NCI-H1436 treated with DMSO at 0.1 percent for 48 hours (cell line): Measurements from ENCODE around the gene LSAMP.

Experiments
- DNase-seq: peaks from one replicate; lab custom pipeline; 2025; lab: John Stamatoyannopoulos, UW

The LSAMP gene

DNA sequence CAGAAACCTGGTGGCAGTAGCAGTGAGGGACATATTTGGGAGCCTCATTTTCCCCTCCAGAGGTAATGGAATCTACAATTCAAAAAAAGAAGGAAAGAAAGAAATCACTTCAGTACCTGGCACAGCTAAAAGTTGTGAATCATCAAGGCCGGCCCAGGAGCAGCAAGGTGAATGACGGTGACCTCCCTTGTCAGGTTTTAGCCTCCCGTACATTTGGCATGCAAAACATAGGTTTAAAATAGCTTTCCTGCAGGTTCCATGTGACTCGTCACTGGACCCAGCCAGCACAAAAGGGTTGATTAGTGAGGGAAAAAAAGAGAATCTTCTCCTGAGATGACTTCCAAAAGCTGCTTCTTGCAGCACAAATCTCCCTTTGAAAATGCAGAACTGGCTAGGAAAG lies 394.2 kb downstream of the LSAMP start:
- DNase-seq = no peak

DNA sequence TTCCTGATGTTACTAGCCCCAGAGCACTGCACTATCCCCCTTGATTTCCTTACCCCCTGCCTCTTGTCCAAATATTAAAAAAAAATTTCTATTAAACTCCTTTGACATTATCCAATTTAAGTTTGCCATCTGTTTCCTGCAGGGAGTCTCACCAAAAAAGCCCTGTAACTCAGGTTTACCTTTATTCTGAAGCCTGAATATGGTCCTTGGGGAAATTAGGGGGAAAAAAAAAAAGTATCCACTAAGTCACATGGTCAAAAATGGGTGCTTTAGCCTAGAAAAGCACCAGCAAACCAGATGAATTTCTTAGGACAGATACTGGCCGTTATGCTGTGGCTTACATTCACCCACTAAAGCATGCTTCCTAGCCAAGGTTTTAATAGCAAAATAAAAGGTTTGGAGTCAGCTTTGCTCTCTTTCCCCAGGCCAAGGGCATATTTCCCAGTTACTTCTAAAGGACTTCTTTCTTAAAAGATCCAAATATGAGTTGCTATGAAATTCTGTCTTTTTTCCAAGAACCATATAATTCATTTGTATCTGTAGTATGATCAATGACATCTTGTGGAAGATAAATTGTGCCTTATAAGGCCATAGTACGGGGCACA lies 394.9 kb downstream of the LSAMP start:
- DNase-seq = no peak

DNA sequence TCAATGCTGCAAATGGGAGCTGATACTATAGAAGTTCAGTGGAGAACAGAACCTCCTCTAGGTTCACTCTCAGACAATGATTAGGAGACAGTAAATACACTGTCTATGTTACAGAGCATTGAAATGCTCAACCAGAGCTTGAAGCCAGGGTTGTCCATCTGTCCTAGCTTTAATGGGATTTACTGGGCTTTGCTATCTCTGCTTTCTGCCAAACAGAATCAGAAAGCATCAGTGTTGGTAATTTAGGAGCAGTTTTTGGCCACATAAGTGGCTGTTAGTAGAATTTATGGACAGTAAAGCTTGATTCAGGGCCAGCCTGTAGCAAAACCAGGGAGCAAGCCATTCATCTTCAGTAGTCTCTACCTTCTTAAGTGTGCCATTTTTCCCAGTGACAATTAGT lies 396.3 kb downstream of the LSAMP start:
- DNase-seq = no peak

DNA sequence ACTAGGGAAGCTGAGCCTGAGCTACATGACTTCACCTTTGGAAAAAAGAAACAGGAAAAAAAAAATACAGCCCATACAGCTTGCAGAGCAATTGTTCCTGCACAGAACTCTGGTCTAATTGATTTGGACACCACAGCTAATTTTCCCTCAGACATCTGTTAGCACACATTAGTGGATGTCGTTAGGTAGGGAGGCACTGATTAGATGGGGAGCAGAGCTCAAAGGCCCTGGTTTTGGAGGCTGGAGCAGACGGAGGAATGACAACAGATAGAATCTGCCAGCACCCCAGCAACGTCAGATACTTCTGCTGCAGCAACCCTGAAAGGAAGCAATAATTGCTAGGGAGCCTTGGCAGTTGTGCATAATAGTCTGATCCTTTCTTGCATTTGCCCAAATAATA lies 398.9 kb downstream of the LSAMP start:
- no peak for DNase-seq

DNA sequence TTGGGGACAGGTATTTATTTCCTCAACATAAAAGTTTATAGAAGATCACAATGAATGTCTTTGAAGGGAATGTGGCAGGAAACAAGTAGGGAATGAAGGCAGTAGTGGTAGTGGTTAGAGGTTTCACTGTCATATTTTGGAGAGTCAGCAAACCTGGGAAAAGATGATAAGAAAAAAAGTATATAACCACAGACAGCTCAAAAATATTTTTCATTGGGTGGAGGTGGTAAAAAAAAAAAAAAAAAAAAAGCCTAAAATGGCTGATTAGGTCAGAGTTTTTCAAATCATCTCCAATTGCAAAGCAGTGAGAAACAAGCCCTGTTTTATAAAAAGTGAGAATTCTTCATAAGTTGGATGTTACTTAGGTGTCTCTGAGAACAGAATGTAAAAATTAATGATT lies 400.0 kb downstream of the LSAMP start:
- no peak for DNase-seq

DNA sequence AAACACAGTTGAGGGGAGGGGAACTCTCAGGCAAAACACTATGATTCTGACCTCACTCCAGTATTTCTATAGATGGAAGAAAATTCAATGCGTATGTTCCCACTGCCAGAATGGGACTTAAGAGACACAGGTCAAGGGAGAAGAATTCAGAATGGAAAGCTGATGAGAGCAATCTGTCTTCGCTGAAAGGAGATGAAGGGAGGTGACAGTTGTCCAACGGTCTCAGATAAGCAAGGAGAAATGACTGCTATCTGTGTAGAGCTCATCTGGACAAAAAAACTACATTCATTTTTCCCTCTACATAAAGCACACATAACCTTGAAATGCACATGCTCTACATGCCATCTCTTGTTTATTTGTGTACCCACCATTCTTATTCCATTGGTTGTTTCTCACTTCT lies 405.1 kb downstream of the LSAMP start:
- DNase-seq = no peak

DNA sequence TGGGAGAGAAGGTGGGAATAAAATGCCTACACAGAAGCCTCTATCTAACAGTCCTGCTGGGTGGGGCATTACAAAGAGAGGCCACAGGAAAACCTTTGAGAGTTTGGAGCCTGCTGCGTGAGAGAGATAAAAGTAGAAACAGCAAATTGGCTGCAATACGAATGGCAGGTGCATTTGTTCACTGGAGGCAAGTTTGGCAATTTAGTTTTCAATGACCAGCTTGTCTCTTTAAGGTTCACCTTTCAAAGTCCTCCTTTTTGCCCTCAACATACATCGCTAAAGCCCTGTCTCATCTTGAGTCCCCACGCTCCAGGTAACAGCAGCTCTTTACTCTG lies 405.7 kb downstream of the LSAMP start:
- no peak for DNase-seq

DNA sequence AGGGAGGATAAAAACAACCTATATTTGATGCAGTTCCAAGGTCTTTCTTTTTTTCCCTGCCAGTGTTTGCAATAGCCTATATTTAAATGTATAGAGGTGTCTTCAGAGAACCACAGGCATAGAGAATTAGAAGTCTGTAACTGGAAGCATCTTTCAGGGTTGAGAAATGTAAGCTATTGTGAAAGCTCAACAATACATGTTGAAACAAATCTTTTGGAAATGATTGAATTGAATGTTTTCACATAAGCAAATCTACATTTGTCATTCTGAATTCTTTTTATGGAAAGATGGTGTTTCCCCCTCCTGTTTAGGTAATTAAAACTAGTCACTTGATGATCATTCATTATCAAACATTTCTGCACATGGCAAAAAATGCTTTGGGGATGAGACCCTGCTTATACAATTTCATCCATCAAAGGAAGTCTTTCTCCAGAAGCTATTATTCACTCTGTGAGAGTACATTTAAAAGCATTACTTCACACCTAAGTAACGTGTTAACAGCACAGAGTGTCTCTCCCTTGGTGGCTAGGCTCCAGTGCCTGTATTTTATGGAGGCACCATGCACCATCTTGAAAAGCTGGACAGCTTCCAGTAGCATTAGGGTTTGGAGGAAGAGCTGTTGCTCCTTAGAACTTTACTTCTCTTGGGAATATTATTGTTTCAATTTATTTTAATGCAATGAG lies 406.2 kb downstream of the LSAMP start:
- DNase-seq = no peak

DNA sequence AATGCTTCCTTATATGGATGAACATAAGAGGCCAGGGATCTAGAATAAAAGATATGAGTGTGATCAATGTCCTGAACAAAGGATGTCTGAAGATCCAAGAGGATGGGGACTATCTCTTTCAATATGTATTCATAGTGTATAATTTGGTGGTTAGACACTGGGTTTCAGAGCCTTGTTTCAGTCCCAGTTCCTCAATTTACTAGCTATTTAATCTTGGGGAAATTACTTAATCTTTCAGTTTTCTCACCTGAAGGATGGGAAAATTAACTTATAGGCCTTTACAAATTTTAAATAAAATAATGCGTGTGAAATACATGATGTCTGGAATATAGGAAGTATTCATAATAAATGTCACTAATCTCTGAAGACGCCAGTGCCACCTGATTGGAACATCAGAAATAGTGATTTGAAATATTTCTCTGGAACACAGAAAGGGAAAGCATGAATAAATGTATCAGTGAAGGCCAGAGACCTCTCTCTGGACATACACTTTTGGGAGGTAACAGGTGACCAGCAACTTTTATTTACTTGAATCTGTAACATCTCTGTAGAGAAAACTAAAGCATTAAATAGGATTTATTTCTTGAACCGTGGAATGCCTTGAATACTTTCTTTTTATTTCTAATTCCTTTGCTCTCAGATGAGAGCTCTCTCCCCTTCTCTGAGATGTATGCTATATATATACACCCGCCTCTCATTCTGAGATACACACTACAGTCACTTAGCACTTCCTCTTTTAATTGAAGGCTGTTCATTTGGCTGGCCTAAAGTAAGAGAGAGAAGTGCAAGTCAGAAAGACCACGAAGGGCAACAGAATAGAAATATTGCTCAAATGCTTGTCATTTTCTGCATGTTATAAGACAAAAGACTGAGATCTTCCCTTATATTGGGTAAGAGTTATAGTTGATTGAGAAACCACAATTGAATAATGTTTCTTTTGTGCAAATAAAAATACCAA lies 407.1 kb downstream of the LSAMP start:
- no peak for DNase-seq

DNA sequence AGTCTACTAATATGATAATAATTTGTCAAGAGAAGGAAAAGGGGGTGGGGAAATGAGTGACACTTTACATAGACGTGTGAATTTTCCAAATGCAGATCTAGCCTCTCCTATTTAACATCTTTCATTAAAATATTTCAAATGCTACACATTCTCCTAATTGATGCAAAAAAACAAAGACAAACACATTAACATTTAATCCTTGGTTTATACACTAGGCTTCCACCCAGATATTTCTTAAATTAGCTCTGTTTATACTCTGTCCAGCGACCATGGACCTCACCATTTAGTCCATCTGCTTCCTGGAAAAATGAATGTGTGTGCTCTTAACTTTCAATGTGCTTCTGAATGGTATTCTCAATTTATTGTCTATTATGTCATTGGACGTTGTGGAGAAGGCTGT lies 409.9 kb downstream of the LSAMP start:
- DNase-seq = no peak

DNA sequence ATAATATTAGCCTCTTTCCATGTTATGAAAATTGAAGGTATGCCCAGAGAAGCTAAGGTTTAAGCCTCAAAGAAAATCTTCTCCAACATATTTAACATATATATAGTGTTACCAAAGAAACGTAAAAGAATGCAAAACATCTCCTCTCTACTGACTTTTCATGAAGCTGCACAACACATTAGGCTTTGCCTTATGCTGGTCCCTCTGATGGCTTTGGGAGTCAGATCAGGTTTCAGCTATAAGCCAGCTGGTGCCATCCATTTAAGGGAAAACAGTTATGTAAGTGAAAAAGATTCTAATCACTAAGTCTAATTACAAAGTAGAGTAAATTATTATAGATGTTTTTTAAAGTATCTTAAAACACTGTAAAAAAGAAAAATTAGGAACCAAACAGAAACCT lies 410.5 kb downstream of the LSAMP start:
- DNase-seq = peak; percentile 50

DNA sequence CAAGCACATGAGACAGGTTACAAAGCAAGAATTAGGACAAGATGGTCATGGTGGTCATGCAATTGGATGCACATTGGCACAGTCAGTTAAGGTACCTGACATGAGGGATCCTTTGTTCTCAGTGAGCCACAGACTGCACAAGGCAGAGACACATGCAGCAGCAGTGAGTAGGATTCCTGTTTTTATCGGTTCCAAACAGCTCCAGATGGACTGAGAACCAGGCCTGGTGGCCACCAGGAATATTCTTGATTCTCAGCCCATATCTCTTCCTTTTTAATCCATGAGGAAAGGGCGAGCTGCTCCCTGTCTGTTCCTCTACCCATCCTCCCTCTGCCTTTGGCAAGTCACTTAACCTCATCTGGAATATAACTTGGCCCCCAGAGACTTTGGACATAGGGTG lies 411.2 kb downstream of the LSAMP start:
- no peak for DNase-seq

DNA sequence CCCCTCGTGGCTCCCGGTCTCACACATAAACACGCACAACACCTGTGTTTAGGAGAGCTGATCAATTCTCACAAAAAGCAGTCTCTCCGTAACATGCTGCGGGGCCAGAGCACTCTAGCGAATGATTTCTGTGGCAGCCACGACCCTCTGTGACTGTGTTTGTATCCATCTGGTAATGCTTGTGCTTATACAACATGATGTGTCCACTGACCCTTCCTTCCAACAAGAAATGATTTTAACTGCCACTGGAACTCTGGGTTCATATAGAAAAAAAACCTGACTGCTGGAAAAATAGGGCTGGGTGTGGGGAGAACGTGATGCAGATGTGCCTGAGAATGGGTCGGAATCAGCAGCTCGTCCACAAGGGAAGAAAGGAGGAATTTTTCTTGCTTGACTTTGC lies 411.8 kb downstream of the LSAMP start:
- no peak for DNase-seq

DNA sequence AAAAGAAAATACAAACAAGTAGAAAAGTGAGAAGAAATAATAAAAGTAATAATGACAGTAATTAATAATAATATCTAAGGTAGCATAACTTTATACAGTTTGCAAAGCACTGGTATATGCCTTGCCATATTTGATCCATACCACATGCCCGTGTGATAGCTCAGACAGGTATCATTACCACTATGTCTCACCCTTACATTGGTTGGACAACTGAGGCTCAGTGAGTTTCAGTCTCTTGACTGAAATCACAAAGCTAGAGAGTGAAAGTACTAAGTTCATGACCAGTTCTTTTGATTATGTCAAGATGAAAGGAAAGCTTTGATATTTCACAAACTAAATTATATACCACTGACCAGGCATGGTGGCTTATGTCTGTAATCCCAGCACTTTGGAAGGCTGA lies 413.1 kb downstream of the LSAMP start:
- DNase-seq = no peak

DNA sequence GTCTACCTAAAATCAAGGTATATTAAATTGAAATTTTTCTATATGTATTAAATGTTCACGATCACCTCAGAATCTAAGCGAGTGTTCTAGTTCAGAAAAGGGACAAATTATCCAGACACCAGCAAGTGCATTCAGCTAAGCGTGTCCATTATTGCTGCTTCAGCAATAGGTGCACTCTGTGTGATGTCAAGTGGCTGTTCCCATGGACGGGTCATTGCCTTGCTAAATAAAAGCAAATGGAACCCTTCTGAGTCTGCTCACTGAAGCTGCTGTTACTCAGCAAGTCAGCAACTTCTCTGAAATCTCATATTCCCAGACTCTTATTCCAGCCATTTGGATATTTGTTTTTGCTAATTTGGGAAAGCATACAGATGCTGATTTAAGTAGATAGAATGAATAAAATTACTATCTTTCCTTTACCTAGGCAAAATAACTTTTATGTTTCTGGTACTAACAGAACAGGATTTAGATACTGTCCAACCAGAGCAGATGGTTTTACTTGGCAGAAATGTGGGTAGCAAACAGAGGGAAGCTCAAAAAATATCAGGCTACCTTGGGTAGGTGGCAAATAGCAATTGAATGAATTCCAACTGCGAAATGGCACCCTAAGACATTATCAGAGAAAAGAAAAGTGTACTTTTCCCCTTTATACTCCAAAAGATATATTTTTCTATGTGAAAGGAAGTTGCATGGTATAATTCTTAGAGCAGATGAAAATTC lies 415.0 kb downstream of the LSAMP start:
- DNase-seq = no peak

DNA sequence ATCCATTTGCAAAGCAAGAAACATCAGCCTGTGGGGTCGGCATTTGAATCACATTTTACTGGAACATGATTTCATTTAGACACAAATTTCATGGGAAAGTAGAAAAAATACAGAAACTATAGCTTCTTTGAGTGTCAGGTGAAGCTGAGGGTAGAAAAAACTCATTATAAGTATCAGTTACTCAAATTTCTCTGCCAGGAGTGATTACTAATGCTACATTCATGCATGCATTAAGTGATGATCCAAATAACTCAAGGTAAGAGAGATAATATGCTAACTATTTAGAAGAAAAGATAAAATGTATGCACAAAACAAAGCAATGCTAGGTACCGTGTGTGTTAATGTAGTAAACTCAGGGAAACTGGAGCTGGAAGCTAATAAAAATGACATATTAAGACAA lies 416.0 kb downstream of the LSAMP start:
- no peak for DNase-seq

DNA sequence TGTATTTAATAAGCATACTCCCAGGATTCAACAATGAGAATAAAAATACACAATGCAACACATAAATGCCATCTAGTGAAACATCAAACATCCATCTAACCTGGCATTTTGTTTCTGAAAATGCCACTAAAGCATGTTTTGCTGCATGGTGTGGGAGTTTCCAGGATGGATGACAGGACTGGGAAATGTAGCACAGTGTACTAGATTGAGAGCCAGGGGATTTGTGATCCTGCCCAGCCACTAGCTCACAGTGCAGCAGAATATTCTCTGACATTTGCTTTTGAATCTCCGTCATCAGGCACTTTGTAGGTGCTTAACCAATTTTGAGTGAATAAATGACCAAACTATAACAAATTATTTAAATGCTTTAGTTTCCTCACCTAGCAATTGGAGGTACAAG lies 417.1 kb downstream of the LSAMP start:
- DNase-seq = no peak

DNA sequence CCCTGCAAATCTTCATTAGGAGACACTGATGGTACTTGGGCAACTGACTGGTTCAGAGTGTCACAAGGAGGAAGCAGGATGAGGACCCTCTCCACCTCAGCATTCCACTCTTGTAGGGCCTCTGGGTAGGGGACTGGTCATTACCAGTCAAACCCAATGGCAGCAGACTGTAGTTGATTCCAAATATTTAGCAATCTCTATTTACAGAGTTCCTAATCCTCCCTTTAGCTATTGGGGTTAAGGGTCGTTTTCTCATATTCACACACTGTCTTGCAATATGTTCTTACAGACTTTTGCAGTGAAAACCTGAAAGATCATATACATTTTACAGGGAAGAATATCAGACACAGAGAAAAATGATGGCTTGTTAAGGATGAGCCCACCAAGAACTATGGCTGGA lies 424.3 kb downstream of the LSAMP start:
- no peak for DNase-seq

DNA sequence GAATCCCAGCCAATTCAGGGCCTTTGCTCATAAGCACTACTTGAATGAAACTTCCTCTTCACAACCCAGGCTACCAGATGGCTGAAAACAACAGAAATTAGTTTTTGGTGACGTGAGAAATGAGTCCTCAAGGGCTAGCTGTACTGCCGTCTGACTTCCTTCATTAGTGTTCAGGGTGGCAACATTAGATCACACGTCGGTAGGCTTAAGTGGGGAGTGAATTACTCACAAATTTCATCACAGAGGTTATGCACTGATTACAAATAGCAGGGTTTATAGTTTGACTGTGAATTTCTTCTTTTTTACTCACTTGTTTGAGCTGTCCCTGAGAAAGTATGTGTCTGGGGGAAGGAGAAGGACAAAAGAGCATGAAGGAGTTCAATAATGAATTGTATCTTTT lies 424.8 kb downstream of the LSAMP start:
- DNase-seq = no peak

DNA sequence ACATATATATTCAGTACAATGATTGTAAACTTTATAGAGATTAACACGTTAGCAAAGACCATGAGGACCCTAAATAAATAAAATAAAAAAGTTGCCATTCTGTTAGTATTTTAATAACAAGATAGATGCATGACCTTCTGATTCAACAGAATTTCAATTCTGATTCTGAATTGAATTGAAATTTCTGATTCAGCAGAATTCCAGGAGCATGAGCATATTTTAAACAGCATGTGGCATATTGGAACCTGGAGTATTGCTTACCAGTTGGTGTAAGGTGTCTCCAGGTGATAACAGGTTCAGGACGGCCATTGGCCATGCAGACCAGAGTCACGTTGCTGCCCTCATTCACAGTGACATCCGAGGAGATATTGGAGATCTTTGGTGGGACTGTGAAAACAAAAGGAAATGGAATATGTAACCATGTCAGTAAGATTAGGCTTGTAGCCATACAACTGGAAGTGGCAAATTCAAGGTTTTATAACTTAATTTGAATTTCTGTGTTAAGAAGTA lies 426.0 kb downstream of the LSAMP start:
- no peak for DNase-seq

DNA sequence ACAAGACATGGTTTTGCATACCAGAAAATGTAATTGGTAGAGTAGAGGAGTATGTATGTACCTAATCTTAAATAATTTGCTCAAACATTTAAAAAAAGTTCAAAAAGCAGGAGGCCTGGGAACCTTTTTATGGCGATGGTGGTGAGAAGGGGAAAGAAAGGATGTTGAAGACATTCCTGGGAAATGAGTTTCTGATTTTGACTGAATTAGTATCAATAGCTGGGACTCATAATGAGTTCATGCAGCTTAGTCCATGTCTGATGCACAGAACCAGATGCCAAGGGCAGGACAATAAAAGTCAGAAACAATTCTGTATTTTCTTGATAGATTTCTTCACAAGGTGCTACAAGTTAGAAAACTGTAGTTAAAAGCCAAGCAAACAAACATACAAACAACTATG lies 426.6 kb downstream of the LSAMP start:
- no peak for DNase-seq

DNA sequence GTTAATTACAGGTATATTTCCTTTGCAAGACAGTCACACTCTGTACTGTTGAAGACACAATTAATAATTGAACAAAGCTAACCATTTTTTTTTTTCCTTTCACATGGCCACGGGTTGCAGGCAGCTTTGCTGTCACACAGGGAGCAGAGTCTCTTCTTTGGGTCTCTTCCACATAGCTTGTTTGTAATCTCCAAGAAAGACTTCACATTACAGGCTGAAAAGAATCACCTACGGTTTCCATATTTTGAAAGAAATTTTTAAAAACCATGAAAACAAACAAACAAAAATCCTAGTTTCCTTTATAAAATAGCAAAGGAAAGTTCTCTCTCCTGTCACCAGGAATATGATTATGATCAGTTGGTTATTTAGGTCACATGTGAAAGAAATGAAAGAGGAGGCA lies 429.4 kb downstream of the LSAMP start:
- DNase-seq = no peak
